H1 (cell line): ENCODE results near the gene BAHD1. TPM values are rescaled to one million over a fixed set of nuclear protein-coding genes. Genes with fewer than 3 reads are reported as not detected.
A peak's percentile ranks its signal among the peaks of the same experiment; 100 is the strongest.

Experiments used
- CTCF ChIA-PET: fragments of 300-600 bp; sonication (Branson Sonifier 250); formaldehyde crosslinking; loops from one replicate; lab custom pipeline; 2021; ENCODE audit not compliant: partially characterized antibody; lab: Charles Lee
- POLR2A ChIA-PET: fragments of 300-600 bp; sonication (Branson Sonifier 250); formaldehyde crosslinking; loops from one replicate; lab custom pipeline; 2021; ENCODE audit warnings: inconsistent platforms; ENCODE audit not compliant: partially characterized antibody; lab: Charles Lee
- DNase-seq, 2 experiments: peaks; one replicate each; pipeline versions ENCODE4 v3.0.0 to v3.0.0-alpha.2; 2010 to 2022; ENCODE audit warnings: low spot score in 2 of 2, low read depth in 1 of 2, mixed read lengths in 1 of 2
- FAIRE-seq: peaks from 2 replicates; lab custom pipeline; 2011; peaks lifted over from hg19 to GRCh38; lab: Jason Lieb, UNC
- H2AFZ ChIP-seq: 2 replicates; pipeline ENCODE4 v1.8.1; 2012; ENCODE audit warnings: low read length, inconsistent platforms
- H2AK5ac ChIP-seq: 2 replicates; pipeline ENCODE4 v1.6.1; 2013; ENCODE audit warnings: low read depth, low read length
- H2BK120ac ChIP-seq: replicated peaks from 2 replicates; pipeline ENCODE3; 2013; ENCODE audit warnings: low read depth, low read length, inconsistent platforms
- H2BK12ac ChIP-seq: 2 replicates; pipeline ENCODE4 v1.6.1; 2013; ENCODE audit warnings: low read depth, low read length
- H2BK15ac ChIP-seq: 2 replicates; pipeline ENCODE4 v1.6.1; 2013; ENCODE audit warnings: low read length
- H2BK20ac ChIP-seq: 2 replicates; pipeline ENCODE4 v1.6.1; 2013; ENCODE audit warnings: low read length
- H2BK5ac ChIP-seq: 2 replicates; pipeline ENCODE4 v1.6.1; 2013; ENCODE audit warnings: low read depth, low read length
- H3K14ac ChIP-seq: 2 replicates; pipeline ENCODE4 v1.6.1; 2013; ENCODE audit warnings: inconsistent platforms; ENCODE audit not compliant: insufficient read length
- H3K18ac ChIP-seq: 2 replicates; pipeline ENCODE4 v1.6.1; 2013; ENCODE audit warnings: low read length; ENCODE audit errors: extremely low read depth
- H3K23ac ChIP-seq: 2 replicates; pipeline ENCODE4 v1.6.1; 2013; ENCODE audit warnings: inconsistent platforms; ENCODE audit not compliant: insufficient read length
- H3K23me2 ChIP-seq: 2 replicates; pipeline ENCODE4 v1.6.1; 2013; ENCODE audit warnings: low read depth, low read length
- H3K27ac ChIP-seq: 2 replicates; pipeline ENCODE4 v1.6.1; 2011; ENCODE audit warnings: low read depth, low read length, inconsistent platforms
- H3K27me3 ChIP-seq, 4 experiments: replicated peaks in 1 of 4; 1 replicate in 1 of 4; 2 replicates in 3 of 4; pipeline versions ENCODE4 v1.6.1 to v1.8.1; 2011 to 2013; ENCODE audit warnings: low read length in 3 of 4, mild to moderate bottlenecking in 3 of 4, inconsistent platforms in 2 of 4, mixed read lengths in 2 of 4, moderate library complexity in 1 of 4; ENCODE audit not compliant: control insufficient read depth in 3 of 4, insufficient read depth in 3 of 4; ENCODE audit errors: extremely low read depth in 1 of 4
- H3K36me3 ChIP-seq, 4 experiments: 2 replicates each; pipeline versions ENCODE4 v1.6.1 to v1.8.1; 2011 to 2013; ENCODE audit warnings: mild to moderate bottlenecking in 4 of 4, low read length in 3 of 4, moderate library complexity in 2 of 4, control low read depth in 1 of 4, inconsistent platforms in 1 of 4; ENCODE audit not compliant: insufficient read depth in 4 of 4, control insufficient read depth in 2 of 4
- H3K4ac ChIP-seq: replicated peaks from 2 replicates; pipeline ENCODE3; 2013; ENCODE audit warnings: low read length, low read depth, mixed read lengths, inconsistent platforms; ENCODE audit not compliant: insufficient read length
- H3K4me1 ChIP-seq, 4 experiments: replicated peaks in 1 of 4; 1 replicate in 1 of 4; 2 replicates in 3 of 4; pipeline versions ENCODE4 v1.6.1 to v1.8.1; 2011 to 2013; ENCODE audit warnings: low read length in 3 of 4, inconsistent platforms in 2 of 4, mixed read lengths in 1 of 4; ENCODE audit not compliant: insufficient read depth in 4 of 4, control insufficient read depth in 3 of 4
- H3K4me2 ChIP-seq, 2 experiments: 2 replicates each; pipeline versions ENCODE4 v1.6.1 to v1.8.1; 2011 to 2013; ENCODE audit warnings: low read depth in 2 of 2, low read length in 2 of 2, control low read depth in 1 of 2, inconsistent platforms in 1 of 2, mild to moderate bottlenecking in 1 of 2; ENCODE audit not compliant: insufficient read depth in 1 of 2
- H3K4me3 ChIP-seq, 4 experiments: fragments of 200-600, 300-600 bp in 1 of 4; sonication (generic), shearing (Covaris generic), sonication (Bioruptor Twin) in 1 of 4; 2 replicates each; pipeline versions ENCODE4 v1.5.1 to v1.8.1; 2011 to 2016; ENCODE audit warnings: low read length in 4 of 4, low read depth in 3 of 4, control low read depth in 2 of 4, inconsistent platforms in 2 of 4, mild to moderate bottlenecking in 2 of 4, mixed read lengths in 1 of 4, moderate library complexity in 1 of 4; ENCODE audit not compliant: insufficient read depth in 2 of 4; ENCODE audit errors: extremely low read depth in 1 of 4
- H3K56ac ChIP-seq: replicated peaks from 2 replicates; pipeline ENCODE3; 2013; ENCODE audit warnings: low read depth, mild to moderate bottlenecking, mixed read lengths, low read length, inconsistent platforms; ENCODE audit not compliant: insufficient read length
- H3K79me1 ChIP-seq: 2 replicates; pipeline ENCODE4 v1.6.1; 2013; ENCODE audit warnings: low read depth, low read length, control low read depth
- H3K79me2 ChIP-seq, 2 experiments: 2 replicates each; pipeline versions ENCODE4 v1.6.1 to v1.8.1; 2012 to 2013; ENCODE audit warnings: low read length in 2 of 2, mild to moderate bottlenecking in 2 of 2, inconsistent platforms in 1 of 2; ENCODE audit not compliant: insufficient read depth in 2 of 2, control insufficient read depth in 1 of 2
- H3K9ac ChIP-seq, 4 experiments: replicated peaks in 1 of 4; 1 replicate in 1 of 4; 2 replicates in 3 of 4; pipeline versions ENCODE4 v1.6.1 to v1.8.1; 2011 to 2013; ENCODE audit warnings: low read depth in 3 of 4, low read length in 3 of 4, control low read depth in 2 of 4, mild to moderate bottlenecking in 2 of 4, moderate library complexity in 2 of 4, inconsistent platforms in 1 of 4; ENCODE audit errors: extremely low read depth in 1 of 4
- H3K9me3 ChIP-seq, 2 experiments: 2 replicates each; pipeline versions ENCODE4 v1.6.1 to v1.8.1; 2012 to 2013; ENCODE audit warnings: mild to moderate bottlenecking in 2 of 2, moderate library complexity in 2 of 2, control low read depth in 1 of 2, inconsistent platforms in 1 of 2, low read depth in 1 of 2, low read length in 1 of 2, mixed read lengths in 1 of 2; ENCODE audit not compliant: insufficient read depth in 2 of 2
- H4K20me1 ChIP-seq, 2 experiments: replicated peaks in 1 of 2; 2 replicates each; pipeline versions ENCODE3 to v1.8.1; 2011 to 2013; ENCODE audit warnings: inconsistent platforms in 2 of 2, low read length in 2 of 2, mild to moderate bottlenecking in 1 of 2; ENCODE audit not compliant: insufficient read depth in 2 of 2, control insufficient read depth in 1 of 2
- H4K5ac ChIP-seq: 2 replicates; pipeline ENCODE4 v1.6.1; 2013; ENCODE audit warnings: low read length, low read depth, mixed read lengths, inconsistent platforms; ENCODE audit not compliant: insufficient read length
- H4K8ac ChIP-seq: 2 replicates; pipeline ENCODE4 v1.8.0; 2013; ENCODE audit warnings: mild to moderate bottlenecking, moderate library complexity, low read length, inconsistent platforms; ENCODE audit not compliant: insufficient read depth; ENCODE audit errors: extremely low read depth
- H4K91ac ChIP-seq: replicated peaks from 2 replicates; pipeline ENCODE3; 2013; ENCODE audit warnings: low read length, mixed read lengths, inconsistent platforms; ENCODE audit not compliant: insufficient read length
- BCL11A ChIP-seq, 2 experiments: IDR thresholded peaks; one replicate each; pipeline ENCODE4 v1.6.1; 2011; ENCODE audit warnings: low read depth in 2 of 2, low read length in 2 of 2, mild to moderate bottlenecking in 2 of 2
- CHD2 ChIP-seq: IDR thresholded peaks from 2 replicates; pipeline ENCODE4 v1.6.1; 2012; ENCODE audit warnings: low read length, improper control_type of control experiment
- CREB1 ChIP-seq: IDR thresholded peaks from 2 replicates; pipeline ENCODE4 v1.6.1; 2012; ENCODE audit warnings: inconsistent platforms
- EGR1 ChIP-seq: IDR thresholded peaks from 2 replicates; pipeline ENCODE4 v1.6.1; 2011; ENCODE audit warnings: low read depth, low read length, borderline replicate concordance
- KDM5A ChIP-seq: fragments of 200-600 bp; IDR thresholded peaks from 2 replicates; pipeline ENCODE4 v1.7.1; 2012; ENCODE audit warnings: mild to moderate bottlenecking, low read length, inconsistent platforms, mixed read lengths
- MAFK ChIP-seq: IDR thresholded peaks from 2 replicates; pipeline ENCODE4 v1.6.1; 2012; ENCODE audit warnings: low read depth, mild to moderate bottlenecking, improper control_type of control experiment, low read length
- POLR2A ChIP-seq, 2 experiments: IDR thresholded peaks; 1 replicate in 1 of 2; 2 replicates in 1 of 2; pipeline ENCODE4 v1.6.1; 2011; ENCODE audit warnings: low read depth in 2 of 2, low read length in 2 of 2, mild to moderate bottlenecking in 2 of 2; ENCODE audit errors: control extremely low read depth in 1 of 2
- RAD21 ChIP-seq, 2 experiments: IDR thresholded peaks in 1 of 2; conservative IDR thresholded peaks in 1 of 2; 2 replicates each; pipeline ENCODE4 v1.6.1; 2011; ENCODE audit warnings: low read depth in 2 of 2, low read length in 2 of 2, improper control_type of control experiment in 1 of 2, inconsistent platforms in 1 of 2, mild to moderate bottlenecking in 1 of 2, moderate library complexity in 1 of 2
- RFX5 ChIP-seq: IDR thresholded peaks from 2 replicates; pipeline ENCODE4 v1.6.1; 2011; ENCODE audit warnings: low read depth, low read length, improper control_type of control experiment, borderline replicate concordance
- RNF2 ChIP-seq: fragments of 200-900, 300-1000 bp; sonication (generic); IDR thresholded peaks from 2 replicates; pipeline ENCODE4 v1.7.1; 2016; ENCODE audit warnings: borderline replicate concordance, low read depth, mild to moderate bottlenecking, antibody characterized with exemption, low read length; ENCODE audit not compliant: poor library complexity, severe bottlenecking; ENCODE audit errors: missing control alignments
- TAF7 ChIP-seq: optimal IDR thresholded peaks from 2 replicates; pipeline ENCODE3; 2011; ENCODE audit warnings: low read depth, mild to moderate bottlenecking, inconsistent platforms, low read length, moderate library complexity, borderline replicate concordance
- TBP ChIP-seq: IDR thresholded peaks from 2 replicates; pipeline ENCODE4 v1.6.1; 2011; ENCODE audit warnings: low read depth, low read length, improper control_type of control experiment
- WGBS, 2 experiments: shearing (Covaris generic) in 1 of 2; methylation state at CpG; one replicate each; pipeline versions ENCODE4 v1.1.6 to v1.1.7; 2013 to 2015; ENCODE audit warnings: low lambda C conversion rate in 2 of 2, mixed read lengths in 2 of 2, inconsistent platforms in 1 of 2, low coverage in 1 of 2, missing lambda C conversion rate in 1 of 2; ENCODE audit not compliant: insufficient replicate concordance in 2 of 2, insufficient coverage in 1 of 2, insufficient read length in 1 of 2; ENCODE audit errors: extremely low coverage in 1 of 2, missing lambda C conversion rate in 1 of 2; 5-methylcytosine and 5-hydroxymethylcytosine counted together
- polyA plus RNA-seq, 7 experiments: library from polyadenylated mRNA; depleted of rRNA in 3 of 7; stranded (reverse) in 5 of 7; unstranded in 2 of 7; fragments of >200 nt in 5 of 7; fragments of 200-250 nt in 2 of 7; gene quantifications; 1 replicate in 5 of 7; 2 replicates in 1 of 7; 4 replicates in 1 of 7; pipeline versions ENCODE4 v1.2.1 to v1.2.3, GENCODE V29; 2011 to 2013; ENCODE audit warnings: missing spikeins in 2 of 7, mixed read lengths in 2 of 7
- total RNA-seq: library from RNA; stranded (reverse); fragmentation: NEBNext Ultra II Directional; extraction: Animal tissue kit (Norgen Biotek cat#: 25700); gene quantifications from 2 replicates; pipeline ENCODE4 v1.2.1, GENCODE V29; 2021

Gene BAHD1
- total and polyA plus RNA-seq, 2 of the 8 experiments (the other 6 are each of a cell fraction or from before 2014, with no cell fraction given) = 15.0 to 38.9 TPM

- no peak overlapping the region for H4K91ac ChIP-seq
- ChIA-PET CTCF (interaction anchor here (0.8 to 3.7 kb wide), 9 partner anchors 9 to 94 kb away, joined by 3 to 24 read pairs (median 4); no protein-coding TSS in a partner anchor), POLR2A (interaction anchor here (1.3 to 2.8 kb wide), 7 partner anchors 15 to 110 kb away, joined by 3 to 21 read pairs (median 5); partner anchors contain the start of genes CHST14 and IVD)
- H2AK5ac ChIP-seq = no peak overlapping the region
- no peak overlapping the region for H4K8ac ChIP-seq
- DNase-seq (no peak), FAIRE-seq (no peak)
- 0 out of 7 replicates have a peak overlapping the region, but pooled peaks of 1 of the 4 experiments have one; percentile 6 for H3K9ac ChIP-seq
- H4K5ac ChIP-seq = no peak overlapping the region
- no peak overlapping the region for H2AFZ ChIP-seq
- peaks cover 35 to 73% of the 10 kb centered on the region in 2 experiments for H3K79me2 ChIP-seq
- no peak overlapping the region; a peak in 1 of 8 replicates for H3K4me3 ChIP-seq
- no peak overlapping the region for H3K18ac ChIP-seq
- no peak overlapping the region for H2BK5ac ChIP-seq
- H3K27me3 ChIP-seq = peaks cover 0 to under 1% (median 0%) of the 10 kb centered on the region in 4 experiments; a peak in 1 of 7 replicates
- H2BK120ac ChIP-seq = no peak overlapping the region
- WGBS, 2 experiments = 77% methylated on average over 3 of the region's 3 CpGs; no CpG with 5 or more reads in 1 of the 2 experiments
- H3K14ac ChIP-seq = no peak overlapping the region
- no peak overlapping the region for H3K56ac ChIP-seq
- H2BK15ac ChIP-seq = peak overlapping the region; percentile 8; the same call in 1 of the 2 replicates
- H3K9me3 ChIP-seq = no peaks in the 10 kb centered on the region
- H3K79me1 ChIP-seq = peaks cover 13% of the 10 kb centered on the region; the same call in 1 of the 2 replicates
- peaks cover 22 to 33% (median 24%) of the 10 kb centered on the region in 4 experiments for H3K4me1 ChIP-seq
- H3K23me2 ChIP-seq = peaks cover 5% of the 10 kb centered on the region
- peak overlapping the region; percentile 36 to 61; a peak in 2 of 4 replicates for H3K4me2 ChIP-seq
- no peak overlapping the region for H3K23ac ChIP-seq
- H3K27ac ChIP-seq = no peak overlapping the region
- H4K20me1 ChIP-seq = peaks cover 39% of the 10 kb centered on the region in 2 experiments
- H2BK20ac ChIP-seq = no peak overlapping the region
- no peak overlapping the region for H2BK12ac ChIP-seq
- H3K4ac ChIP-seq = no peak overlapping the region
- H3K36me3 ChIP-seq = 0 out of 8 replicates have a peak, but pooled peaks cover 0 to 2% (median 0%) of the 10 kb centered on the region in 4 experiments
- no peak for TF ChIP-seq CHD2
- no peak for TF ChIP-seq TAF7
- no peak for TF ChIP-seq POLR2A (IDR thresholded peaks at IDR 0.05; ENCODE audit: control extremely low read depth in 1 of 2, low read depth in 2 of 2, low read length in 2 of 2)
- TF ChIP-seq BCL11A (IDR thresholded peaks at IDR 0.05; ENCODE audit: low read depth in 2 of 2, low read length in 2 of 2) = no peak
- no peak for TF ChIP-seq MAFK
- no peak for TF ChIP-seq CREB1
- no peak for TF ChIP-seq TBP
- TF ChIP-seq RNF2 = no peak
- TF ChIP-seq RFX5 = no peak
- no peak for TF ChIP-seq RAD21 (IDR thresholded peaks at IDR 0.05 in 1 of 2, conservative IDR thresholded peaks at IDR 0.05 in 1 of 2; ENCODE audit: low read depth in 2 of 2, low read length in 2 of 2)
- no peak for TF ChIP-seq EGR1
- TF ChIP-seq KDM5A = no peak
- TF ChIP-seq, all 59 proteins: peak for 0
Observed at GRCh38 chr15:40443846-40444245, 3.1 kb downstream of the BAHD1 start.
